Activated CD4-positive, CD25-positive, alpha-beta regulatory T cell (primary cell): ENCODE results near the gene KRT7.
"Not testable (repeated sequence)": the region's sequence is repeated elsewhere in the genome, so short reads cannot be mapped to it uniquely, and the experiment has no call there.

Experiments used
- DNase-seq, 4 experiments: peaks; one replicate each; lab custom pipeline; 2025; lab: John Stamatoyannopoulos, UW

KRT7 gene

DNA sequence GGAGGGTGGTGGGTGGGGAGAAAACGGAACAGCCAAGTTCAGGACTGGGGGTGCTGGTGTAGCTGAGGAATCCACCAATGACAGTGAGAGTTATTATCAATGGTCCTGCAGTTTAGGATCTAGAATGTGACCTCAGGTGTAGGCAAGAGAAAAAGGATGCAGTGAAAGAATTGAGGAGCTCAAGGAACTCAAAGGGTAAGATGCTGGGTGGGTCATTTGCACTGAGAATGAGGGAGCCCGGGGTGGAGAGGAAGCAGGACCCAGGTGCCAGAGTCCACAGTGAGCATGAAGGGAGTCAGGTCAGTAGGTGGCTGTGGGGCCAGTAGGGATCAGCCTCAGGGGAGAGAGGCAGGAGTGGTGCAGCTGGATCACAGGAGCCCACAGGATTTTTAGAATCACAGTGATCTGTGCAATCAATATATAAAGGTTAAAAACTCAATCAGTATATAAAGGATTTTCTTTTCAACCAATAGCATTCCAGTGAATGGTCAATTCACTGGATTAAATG is 3.2 kb upstream of the KRT7 start:
- no peak for DNase-seq

DNA sequence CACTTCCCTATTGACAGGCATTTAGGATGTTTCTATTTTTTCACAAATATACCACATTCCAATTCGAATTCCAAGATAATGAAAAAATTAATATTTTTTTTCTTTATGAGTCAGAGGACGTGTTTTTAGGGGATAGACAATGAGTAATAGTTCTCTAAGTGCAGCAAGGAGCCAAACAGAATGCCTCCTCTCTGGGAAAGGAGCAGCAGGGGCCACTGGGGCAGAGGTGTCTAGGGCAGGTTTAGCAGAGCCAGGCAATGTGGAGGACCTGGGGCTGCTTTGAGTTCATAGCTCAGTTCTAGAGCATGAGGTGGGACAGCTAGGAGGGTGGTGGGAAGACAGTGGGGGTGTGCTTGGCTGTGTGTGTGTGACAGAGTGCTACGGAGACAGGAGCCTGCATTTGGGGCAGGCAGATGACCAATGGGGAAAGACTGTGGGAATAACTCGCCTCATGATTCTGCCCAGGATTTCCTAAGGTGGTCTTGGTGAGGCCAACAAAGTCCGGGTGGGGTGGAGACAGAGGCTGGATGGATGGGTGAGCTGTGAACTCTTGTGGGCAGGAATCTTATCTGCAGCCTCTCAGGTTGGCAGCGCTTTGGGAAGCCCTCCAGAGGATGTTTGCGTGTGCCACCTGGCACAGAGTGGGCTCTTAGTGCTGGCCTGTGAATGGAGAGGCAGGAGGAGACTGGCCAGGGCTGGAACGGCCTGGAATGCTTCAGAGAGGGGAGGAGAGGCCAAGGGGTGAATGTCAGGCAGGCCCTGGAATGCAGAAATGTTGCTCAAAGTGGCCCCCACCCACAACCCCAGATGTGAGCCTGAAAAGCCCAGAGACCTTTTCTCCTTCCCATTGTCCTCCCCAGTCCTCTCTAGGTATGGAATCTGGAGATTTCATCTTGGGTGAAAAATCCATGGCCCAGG is 2.4 kb upstream of the KRT7 start:
- no peak for DNase-seq

DNA sequence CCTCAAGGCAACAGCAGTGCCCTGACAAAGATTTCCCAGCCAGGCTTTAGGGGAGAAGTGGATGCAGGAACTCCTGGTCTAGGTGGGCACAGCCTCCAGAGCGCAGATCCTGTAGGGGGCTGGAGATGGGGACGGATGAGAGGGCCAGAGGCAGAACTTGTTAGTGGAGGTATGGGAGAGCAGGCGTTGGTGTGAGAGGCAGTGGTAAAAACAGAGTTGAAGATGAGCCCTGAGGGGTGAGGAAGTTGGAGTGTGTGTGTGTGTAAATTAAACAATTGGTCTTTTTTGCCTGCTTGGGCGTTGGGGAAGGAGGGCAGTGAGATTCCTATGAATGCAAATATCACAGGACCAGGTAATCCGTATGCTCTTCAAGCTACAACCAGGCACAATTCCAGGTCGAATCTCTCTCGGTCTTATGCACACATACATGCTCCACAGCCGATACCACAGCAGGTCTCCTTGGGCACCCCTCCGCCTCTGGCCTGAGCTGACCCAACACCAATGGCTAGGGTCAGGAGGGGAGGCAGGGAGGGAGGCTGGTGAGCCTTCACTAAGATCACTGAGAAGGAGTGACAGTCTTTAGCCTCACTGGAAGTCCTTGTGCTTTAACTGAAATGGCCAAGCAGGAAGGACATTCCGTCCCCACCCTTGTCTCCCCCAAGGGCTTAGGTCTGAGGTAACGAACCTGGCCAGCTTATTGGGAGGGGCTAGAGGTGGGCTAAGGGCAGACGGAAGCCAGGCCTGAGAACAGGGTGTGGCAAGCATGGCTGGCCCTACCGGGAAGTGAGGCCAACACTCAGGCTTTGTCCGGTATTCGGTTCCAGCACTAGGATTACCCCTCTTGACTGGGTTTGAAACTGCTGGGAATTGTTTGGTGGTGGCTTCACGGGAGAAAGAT is 1.5 kb upstream of the KRT7 start:
- DNase-seq = no peak

DNA sequence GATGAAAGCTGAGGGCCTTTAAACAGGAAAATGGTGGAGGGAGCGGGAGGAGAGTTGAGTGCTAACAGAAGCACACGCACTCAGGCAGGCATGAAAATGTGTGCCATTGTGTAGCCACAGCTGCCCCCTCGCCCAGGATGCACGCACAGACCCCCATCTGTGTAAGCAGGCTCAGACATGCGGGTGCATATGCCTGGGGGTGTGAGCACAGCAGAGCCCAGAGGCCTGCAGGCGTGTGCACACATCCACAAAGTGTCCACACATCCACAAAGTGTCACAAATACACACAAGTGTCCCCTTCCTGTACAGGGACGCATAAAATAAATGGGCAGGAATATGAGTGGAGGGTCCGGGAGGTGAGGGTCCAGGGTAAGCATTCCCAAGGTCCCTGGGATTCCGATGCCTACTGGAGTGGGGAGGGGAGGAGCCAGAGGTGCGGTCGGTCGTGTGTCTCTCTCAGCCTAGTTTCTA is 805 bp upstream of the KRT7 start:
- no peak for DNase-seq

DNA sequence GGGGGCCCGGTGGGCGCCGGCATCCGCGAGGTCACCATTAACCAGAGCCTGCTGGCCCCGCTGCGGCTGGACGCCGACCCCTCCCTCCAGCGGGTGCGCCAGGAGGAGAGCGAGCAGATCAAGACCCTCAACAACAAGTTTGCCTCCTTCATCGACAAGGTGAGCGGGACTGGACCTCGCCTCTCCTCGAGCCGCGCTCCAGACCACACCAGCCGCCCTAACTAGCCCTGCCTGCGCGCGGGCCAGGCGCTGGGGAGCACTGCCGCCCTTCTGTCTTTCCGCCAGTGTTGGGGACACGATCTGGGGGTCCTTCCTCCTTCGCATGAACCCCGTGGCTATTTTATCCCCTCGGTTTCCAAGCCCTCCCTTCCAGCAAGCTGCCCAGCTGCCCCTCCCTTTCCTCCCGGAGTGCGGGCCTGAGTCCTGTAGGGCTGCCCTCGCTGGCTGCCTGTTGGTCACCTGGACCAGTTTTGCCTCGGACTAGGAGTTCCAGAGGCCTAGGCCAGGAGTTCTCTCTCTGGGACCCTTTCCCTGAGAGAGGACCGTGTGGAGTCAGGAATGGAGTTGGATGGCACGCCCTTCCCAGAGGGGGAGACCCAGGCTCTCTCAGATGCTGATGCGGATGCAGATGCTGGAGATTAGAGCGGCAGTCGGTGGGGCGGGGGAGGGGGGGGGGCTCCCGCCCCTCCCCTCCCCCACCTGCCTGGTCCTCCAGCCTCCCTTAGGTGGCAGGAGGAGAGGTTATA is 592 bp downstream of the KRT7 start:
- no peak for DNase-seq

DNA sequence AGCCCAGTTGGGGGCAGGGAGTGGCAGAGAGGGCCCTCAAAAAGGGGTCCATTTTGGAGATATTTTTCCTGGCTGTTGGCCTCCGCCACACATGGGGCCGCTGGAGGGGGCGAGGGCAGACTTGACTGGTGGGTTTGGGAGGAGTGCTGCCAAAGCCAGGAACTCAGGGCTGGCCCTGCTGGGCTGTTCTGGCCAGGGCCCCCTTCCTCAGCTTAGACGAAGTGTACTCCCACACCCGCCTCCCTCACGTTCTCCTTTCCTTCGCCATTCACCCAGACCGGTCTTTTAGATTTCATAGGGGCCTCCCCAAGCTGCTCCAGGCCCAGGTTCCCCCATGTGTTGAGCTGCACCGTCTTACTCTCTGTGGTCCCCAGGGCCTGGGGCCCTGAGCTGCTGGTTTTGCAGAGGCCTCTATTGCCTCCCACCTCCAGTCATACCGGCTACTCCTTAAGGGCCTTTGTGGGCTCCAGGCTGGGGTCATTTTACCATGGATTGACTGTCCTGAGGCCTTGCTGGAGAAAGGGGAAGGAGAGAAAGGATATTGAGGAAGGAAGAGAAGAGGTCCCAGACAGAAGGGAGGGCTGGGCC is 1.3 kb downstream of the KRT7 start:
- no peak for DNase-seq

DNA sequence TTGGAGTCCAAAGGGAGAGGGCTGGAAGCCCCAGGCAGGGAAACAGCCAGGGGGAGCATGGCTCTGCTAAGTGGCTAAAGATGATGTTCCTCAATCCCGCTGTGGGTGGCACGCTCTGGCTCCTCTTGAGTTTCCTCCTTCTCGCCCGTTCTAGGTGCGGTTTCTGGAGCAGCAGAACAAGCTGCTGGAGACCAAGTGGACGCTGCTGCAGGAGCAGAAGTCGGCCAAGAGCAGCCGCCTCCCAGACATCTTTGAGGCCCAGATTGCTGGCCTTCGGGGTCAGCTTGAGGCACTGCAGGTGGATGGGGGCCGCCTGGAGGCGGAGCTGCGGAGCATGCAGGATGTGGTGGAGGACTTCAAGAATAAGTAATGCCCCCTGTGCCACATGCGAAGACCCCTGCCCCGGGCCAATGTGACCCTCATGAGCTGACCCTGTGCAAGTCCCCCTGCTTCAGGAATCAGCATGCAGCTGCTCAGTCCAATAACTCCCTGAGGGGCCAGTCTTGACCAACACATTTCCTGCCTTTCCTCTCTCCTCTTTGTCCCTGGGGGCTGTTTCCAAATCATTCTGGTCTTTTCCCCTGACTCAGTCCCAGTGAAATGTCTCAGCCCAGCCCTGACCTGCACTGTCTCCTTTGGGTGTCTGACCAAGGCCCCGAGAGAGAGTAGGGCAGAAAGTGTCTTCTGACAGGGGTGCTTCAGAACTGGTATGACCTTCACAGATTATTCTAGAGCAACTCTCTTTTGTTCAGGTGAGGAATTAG is 2.1 kb downstream of the KRT7 start:
- DNase-seq = no peak

DNA sequence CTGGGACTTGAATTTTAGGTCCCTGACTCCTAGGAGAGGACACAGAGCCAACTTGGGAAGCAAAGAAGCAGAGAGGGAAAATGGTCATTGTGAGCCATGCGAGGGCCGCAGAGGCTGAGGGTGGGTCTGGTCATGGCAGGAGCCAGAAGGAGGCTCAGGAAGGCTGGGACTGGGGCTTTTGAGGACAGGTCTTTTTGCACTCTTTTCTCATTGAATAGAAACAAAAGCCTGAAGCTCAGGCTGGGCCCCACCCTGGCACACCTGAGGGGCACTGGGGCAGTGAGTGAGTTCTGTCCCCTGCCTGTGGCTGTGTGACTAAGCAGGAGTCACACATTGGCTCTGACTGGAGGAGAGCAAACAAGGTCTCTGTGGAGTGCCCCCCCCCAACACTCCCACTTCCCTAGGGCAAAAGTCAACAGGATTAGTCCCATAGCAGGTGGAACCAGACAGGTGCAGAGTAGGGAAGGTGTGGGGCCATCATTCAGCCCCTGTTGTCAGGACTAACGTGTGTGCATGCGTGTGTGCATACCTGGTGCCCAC is 2.8 kb downstream of the KRT7 start:
- no peak for DNase-seq

DNA sequence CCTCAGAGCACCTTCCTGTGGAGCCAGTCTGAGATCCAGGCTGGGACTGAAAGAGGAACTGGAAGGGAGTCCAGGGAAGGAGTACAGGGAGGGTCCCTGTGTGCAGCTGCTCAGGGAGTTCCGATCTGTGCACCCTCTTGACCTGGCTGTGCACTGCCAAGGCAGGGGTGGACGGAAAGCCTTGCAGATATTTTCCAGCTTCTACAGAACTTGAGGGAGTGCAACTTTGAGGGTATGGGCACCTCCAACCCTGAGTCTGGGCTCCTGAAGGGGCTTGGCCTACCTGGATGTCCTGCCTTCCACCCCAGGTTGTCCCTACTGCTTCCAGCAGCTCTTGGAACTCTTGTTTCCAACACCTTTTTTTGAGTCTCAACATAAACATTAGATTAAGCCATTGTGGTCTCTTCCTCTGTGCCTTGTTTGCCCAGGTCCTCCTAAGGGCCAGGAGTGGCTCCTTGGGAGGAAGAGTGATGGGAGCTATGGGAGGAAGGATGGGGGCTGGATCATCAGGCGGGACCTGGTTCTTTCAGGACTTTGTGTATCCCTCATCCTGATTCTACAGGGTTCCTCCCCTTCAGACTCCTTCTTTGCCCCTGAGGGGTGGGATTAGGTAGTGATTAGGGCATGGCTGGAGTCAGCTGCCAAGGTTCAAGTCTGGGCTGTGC is 3.5 kb downstream of the KRT7 start:
- no peak for DNase-seq

DNA sequence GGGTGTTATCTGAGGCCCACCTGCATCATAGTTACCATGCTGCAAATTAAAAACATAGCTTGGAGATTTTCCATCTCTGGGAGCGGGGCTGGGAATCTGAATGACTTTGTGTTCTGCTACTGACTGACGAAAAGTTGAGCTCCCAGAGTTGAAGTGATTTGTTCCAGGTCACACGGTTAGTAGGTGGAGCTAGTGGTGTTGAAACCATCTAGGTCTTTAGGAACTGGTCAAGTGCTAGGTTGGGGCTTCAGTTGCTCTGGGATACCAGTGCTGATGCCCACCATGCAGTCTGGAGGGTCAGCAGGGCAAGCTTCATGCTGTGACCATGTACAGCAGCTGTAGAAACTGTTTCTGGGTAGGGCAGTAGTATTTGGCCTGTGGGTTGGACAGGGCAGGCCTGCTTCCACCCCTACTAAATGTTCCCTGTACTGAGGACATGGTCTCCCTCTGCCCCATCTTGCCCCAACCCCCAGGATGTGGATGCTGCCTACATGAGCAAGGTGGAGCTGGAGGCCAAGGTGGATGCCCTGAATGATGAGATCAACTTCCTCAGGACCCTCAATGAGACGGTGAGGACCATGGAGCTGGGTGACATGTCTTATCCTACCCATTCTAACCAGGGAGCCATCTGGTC is 5.3 kb downstream of the KRT7 start:
- DNase-seq = no peak

DNA sequence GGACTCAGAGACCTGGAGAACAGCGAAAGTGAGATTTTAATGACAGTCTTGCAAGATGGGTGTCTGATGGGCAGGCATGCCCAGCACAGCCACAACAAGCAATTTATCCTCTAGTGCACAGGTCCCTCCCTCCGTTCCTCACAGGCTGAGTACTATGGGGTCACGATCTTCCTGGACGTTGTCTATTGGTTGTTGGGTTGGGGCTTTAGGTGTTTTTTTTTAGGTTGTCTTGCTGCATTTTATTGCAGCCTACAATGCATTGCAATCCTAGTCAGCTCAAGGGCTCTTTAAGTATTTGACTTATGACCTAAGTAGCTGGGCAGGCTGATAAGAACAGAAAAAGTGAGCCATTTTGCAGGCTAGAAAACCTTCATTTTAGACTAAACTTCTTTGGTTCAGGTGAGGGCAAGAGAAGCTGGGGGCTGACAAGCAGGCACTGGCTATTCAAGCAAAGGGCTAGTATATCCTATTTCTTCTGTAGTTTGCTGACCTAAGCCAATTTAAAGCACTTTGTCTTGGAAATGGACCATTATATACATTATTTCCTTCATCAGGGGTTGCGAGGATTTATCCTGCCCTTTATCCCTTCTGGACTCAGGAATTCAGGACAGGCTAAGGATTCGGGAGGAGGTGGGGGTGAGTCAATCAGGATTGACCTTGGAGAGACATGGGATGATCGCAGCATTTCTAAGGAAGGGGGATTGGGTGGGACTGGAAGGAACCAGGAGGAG is 6.0 kb downstream of the KRT7 start:
- no peak for DNase-seq

DNA sequence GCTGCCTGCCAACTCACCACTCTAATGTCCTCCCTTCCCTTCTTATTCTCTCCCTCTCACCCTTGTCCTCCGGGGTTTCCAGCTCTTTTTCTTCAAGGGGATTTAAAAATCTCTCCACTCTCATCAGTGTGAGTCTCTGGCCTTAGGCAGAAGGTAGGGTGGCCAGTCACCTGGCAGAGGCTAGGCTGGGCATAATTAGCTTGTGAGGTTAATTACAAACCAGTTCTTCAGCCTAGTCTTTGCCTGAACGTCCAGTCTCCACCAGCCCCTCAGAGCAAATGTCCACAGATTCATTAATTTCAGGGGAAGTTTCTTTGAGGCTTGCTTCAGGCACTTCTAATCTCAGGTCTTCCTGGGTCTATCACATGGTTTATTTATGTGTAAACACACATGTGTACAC is 6.7 kb downstream of the KRT7 start:
- DNase-seq = no peak

DNA sequence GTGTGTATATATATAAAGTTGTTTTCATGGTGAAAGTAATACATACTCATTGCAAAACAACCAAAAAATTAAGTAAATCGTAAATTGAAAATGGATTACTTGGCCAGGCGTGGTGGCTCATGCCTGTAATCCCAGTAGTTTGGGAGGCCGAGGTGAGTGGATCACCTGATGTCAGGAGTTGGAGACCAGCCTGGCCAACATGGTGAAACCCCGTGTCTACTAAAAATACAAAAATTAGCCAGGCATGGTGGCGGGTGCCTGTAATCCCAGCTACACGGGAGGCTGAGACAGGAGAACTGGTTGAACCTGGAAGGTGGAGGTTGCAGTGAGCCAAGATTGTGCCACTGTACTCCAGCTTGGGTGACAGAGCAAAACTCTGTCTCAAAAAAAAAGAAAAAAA is 7.2 kb downstream of the KRT7 start:
- DNase-seq = not testable (repeated sequence)

DNA sequence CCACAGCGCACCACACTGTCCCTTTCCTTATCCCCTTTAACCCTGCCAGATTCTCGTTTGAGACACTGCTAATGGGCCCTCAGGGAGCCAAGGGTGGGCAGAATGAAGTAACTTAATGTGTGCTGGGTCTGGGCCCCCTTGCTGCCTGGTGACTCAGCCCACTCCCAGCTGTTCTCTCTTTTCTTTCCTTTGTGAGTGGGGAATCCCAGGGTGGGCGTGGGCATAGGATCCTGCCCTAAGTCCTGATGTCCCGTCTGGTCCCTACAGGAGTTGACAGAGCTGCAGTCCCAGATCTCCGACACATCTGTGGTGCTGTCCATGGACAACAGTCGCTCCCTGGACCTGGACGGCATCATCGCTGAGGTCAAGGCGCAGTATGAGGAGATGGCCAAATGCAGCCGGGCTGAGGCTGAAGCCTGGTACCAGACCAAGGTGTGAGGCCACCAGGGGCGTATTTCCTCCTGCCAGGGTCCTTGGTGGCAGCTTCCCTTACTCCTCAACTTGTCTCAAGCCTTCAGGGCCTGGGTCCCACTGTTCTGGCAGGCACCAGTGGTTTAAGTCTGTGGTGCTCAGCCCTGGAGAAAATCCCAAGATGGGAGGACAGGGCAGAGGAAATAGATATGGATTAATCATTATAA is 8.3 kb downstream of the KRT7 start:
- no peak for DNase-seq

DNA sequence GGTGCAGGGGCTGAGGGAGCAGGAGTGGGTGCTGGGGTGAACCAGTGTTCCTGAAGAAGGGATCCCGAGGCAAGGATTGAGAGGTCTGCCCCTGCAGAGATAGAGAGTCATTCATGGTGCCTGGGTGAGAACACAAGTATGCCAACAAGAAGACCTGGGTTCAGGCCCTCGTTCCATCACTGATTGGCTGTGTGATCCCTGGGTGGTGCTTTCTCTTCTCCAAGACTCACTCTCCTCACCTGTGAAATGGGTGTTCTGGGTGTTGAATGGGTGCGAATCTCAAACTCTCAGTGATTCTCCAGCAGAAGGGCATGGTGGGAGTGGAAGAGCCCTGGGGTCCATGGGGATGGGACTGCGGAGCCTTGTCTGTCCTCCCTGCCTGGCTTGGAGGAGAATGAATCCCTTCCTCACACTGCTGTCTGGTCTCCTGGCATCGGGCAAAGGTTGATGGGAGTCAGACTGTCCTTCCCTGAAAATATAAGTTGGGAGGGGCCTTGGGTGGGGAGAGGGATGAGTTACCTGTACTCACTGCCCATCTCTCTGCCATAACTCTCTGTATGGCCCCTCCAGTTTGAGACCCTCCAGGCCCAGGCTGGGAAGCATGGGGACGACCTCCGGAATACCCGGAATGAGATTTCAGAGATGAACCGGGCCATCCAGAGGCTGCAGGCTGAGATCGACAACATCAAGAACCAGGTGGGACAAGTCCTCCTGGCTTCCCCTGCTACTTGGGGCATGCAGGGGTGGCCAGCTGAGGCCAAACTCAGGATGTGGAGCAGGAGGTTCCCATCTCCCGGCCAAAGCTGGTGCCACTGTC is 9.6 kb downstream of the KRT7 start:
- no peak for DNase-seq

DNA sequence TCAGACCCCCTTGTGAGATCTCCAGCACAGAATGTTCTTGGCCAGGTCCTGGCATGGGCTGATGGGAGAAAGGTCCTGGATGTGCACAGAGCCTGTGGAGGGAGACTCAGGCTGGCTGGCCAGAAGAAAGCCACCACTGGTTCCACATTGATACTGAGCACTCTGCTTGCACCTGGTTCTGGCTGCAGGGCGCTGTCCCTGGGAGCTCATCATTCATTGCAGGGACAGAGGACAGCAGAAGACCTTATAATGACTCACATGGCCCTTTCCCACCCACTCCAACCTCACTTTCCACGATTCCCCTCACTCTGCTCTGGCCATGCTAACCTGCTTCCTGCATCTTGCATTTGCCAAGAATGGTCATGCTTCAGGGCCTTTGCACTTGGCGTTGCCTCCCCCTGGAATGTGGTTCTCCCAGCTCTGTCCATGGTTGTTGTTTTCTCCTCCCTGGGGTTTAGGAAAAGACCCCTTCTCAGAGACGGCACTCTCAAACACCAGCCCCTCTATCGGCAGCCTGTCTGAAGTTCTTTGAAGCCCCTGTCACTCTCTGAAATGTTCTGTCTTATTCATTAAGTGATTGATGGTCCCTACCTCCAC is 10.3 kb downstream of the KRT7 start:
- no peak for DNase-seq
